Trophoblast cell (in vitro differentiated cells and primary cell): ENCODE results near the gene MDK.

Experiments
- DNase-seq, 2 donors: peaks; one replicate each; pipeline ENCODE4 v3.0.0-alpha.2; 2016
- H2AFZ ChIP-seq: 2 replicates; pipeline ENCODE4 v1.6.1; 2013; ENCODE audit warnings: low read length, moderate library complexity, mild to moderate bottlenecking; ENCODE audit not compliant: insufficient read depth, poor library complexity
- H2AK5ac ChIP-seq: 2 replicates; pipeline ENCODE4 v1.6.1; 2013; ENCODE audit warnings: mild to moderate bottlenecking, low read length
- H2BK120ac ChIP-seq: 2 replicates; pipeline ENCODE4 v1.6.1; 2013; ENCODE audit warnings: low read length, mild to moderate bottlenecking, moderate library complexity; ENCODE audit not compliant: insufficient read depth, poor library complexity
- H2BK12ac ChIP-seq: 2 replicates; pipeline ENCODE4 v1.6.1; 2013; ENCODE audit warnings: mild to moderate bottlenecking, low read length, moderate library complexity
- H2BK5ac ChIP-seq: 2 replicates; pipeline ENCODE4 v1.6.1; 2013; ENCODE audit warnings: low read length, low read depth, moderate library complexity, mild to moderate bottlenecking; ENCODE audit not compliant: poor library complexity
- H3K14ac ChIP-seq: 2 replicates; pipeline ENCODE4 v1.6.1; 2013; ENCODE audit warnings: mild to moderate bottlenecking, low read length
- H3K18ac ChIP-seq: 2 replicates; pipeline ENCODE4 v1.6.1; 2013; ENCODE audit warnings: mild to moderate bottlenecking, low read length
- H3K23ac ChIP-seq: 2 replicates; pipeline ENCODE4 v1.6.1; 2013; ENCODE audit warnings: low read length
- H3K27ac ChIP-seq: 2 replicates; pipeline ENCODE4 v1.5.1; 2013; ENCODE audit warnings: low read depth, mild to moderate bottlenecking, inconsistent platforms, low read length, moderate library complexity
- H3K27me3 ChIP-seq: 2 replicates; pipeline ENCODE4 v1.6.1; 2013; ENCODE audit warnings: inconsistent platforms, mild to moderate bottlenecking, low read length, moderate library complexity; ENCODE audit not compliant: insufficient read depth
- H3K36me3 ChIP-seq, 2 experiments: 1 replicate in 1 of 2; 2 replicates in 1 of 2; pipeline ENCODE4 v1.6.1; 2013; ENCODE audit warnings: low read length in 2 of 2, mild to moderate bottlenecking in 2 of 2, moderate library complexity in 1 of 2; ENCODE audit not compliant: insufficient read depth in 2 of 2, control insufficient read depth in 1 of 2
- H3K4ac ChIP-seq: 2 replicates; pipeline ENCODE4 v1.6.1; 2013; ENCODE audit warnings: low read depth, mild to moderate bottlenecking, low read length, moderate library complexity
- H3K4me1 ChIP-seq, 2 experiments: 1 replicate in 1 of 2; 2 replicates in 1 of 2; pipeline ENCODE4 v1.6.1; 2013; ENCODE audit warnings: low read length in 2 of 2, mild to moderate bottlenecking in 2 of 2, moderate library complexity in 1 of 2; ENCODE audit not compliant: insufficient read depth in 2 of 2, control insufficient read depth in 1 of 2
- H3K4me2 ChIP-seq: 2 replicates; pipeline ENCODE4 v1.6.1; 2013; ENCODE audit warnings: inconsistent platforms, mild to moderate bottlenecking, low read length, moderate library complexity
- H3K4me3 ChIP-seq: 2 replicates; pipeline ENCODE4 v1.5.1; 2013; ENCODE audit warnings: mild to moderate bottlenecking, low read depth, low read length, inconsistent platforms
- H3K79me1 ChIP-seq: one replicate; pipeline ENCODE4 v1.6.1; 2013; ENCODE audit warnings: low read length
- H3K79me2 ChIP-seq: 2 replicates; pipeline ENCODE4 v1.6.1; 2013; ENCODE audit warnings: low read length, mild to moderate bottlenecking; ENCODE audit not compliant: control insufficient read depth, insufficient read depth, poor library complexity
- H3K9ac ChIP-seq: 2 replicates; pipeline ENCODE4 v1.6.1; 2013; ENCODE audit warnings: mild to moderate bottlenecking, low read length
- H3K9me3 ChIP-seq: 2 replicates; pipeline ENCODE4 v1.6.1; 2013; ENCODE audit warnings: low read depth, mild to moderate bottlenecking, control low read depth, inconsistent platforms, low read length; ENCODE audit not compliant: insufficient read depth
- H4K12ac ChIP-seq: 2 replicates; pipeline ENCODE4 v1.6.1; 2013; ENCODE audit warnings: low read depth, mild to moderate bottlenecking, low read length, moderate library complexity
- H4K8ac ChIP-seq: 2 replicates; pipeline ENCODE4 v1.6.1; 2013; ENCODE audit warnings: low read depth, mild to moderate bottlenecking, low read length, moderate library complexity
- H4K91ac ChIP-seq: one replicate; pipeline ENCODE4 v1.6.1; 2013; ENCODE audit warnings: low read depth, mild to moderate bottlenecking, low read length, moderate library complexity
- WGBS: extraction: QIAGEN DNeasy Blood & Tissue Kit; methylation state at CpG from one replicate; pipeline ENCODE4 v1.1.7; 2013; ENCODE audit warnings: missing lambda C conversion rate; ENCODE audit not compliant: insufficient read length, insufficient coverage; ENCODE audit errors: extremely low coverage; 5-methylcytosine and 5-hydroxymethylcytosine counted together

MDK gene

GRCh38 chr11:46376258-46377050 is 5.0 kb upstream of the MDK start:
- H2AFZ ChIP-seq: no peak overlapping the region
- H3K27ac ChIP-seq: no peak overlapping the region
- H3K4me3 ChIP-seq: no peak overlapping the region
- H2AK5ac ChIP-seq: no peak overlapping the region
- no peak overlapping the region for H3K14ac ChIP-seq
- H3K9ac ChIP-seq: no peak overlapping the region
- H3K79me1 ChIP-seq: peaks cover 14% of the 10 kb centered on the region
- H3K9me3 ChIP-seq: peaks cover 3% of the 10 kb centered on the region
- DNase-seq: no peak
- H2BK5ac ChIP-seq: no peak overlapping the region
- H4K91ac ChIP-seq: no peak overlapping the region
- H3K4me1 ChIP-seq: peaks cover 5 to 10% of the 10 kb centered on the region in 2 experiments
- peaks cover 65 to 67% of the 10 kb centered on the region in 2 experiments for H3K36me3 ChIP-seq
- WGBS: no CpG with 5 or more reads among the region's 19 CpGs
- H2BK12ac ChIP-seq: no peak overlapping the region
- H3K23ac ChIP-seq: no peak overlapping the region
- H3K18ac ChIP-seq: no peak overlapping the region
- H3K79me2 ChIP-seq: peaks cover 4% of the 10 kb centered on the region
- no peak overlapping the region for H4K12ac ChIP-seq
- no peaks in the 10 kb centered on the region for H3K27me3 ChIP-seq
- H4K8ac ChIP-seq: no peak overlapping the region
- H3K4me2 ChIP-seq: no peak overlapping the region
- no peak overlapping the region for H2BK120ac ChIP-seq
- H3K4ac ChIP-seq: no peak overlapping the region

DNA sequence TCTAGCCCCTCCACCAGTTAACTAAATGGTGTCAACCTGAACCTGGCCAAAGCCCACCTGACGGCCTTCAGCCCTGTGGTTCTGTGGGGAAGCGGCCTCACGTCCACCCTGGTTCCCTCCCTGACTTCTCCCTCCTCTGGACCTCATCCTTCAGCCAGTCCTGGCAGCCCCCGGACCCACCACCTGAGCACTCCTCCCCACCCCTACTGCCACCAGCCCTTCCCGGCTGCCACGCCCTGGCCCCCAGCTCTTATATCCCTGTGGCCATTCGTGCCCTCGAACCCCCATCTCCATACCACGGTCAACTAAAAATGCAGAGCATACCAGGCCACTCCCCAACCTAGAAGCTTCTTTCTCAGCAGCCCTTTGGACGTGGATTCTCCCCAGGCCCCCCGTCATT is 4.2 kb upstream of the MDK start:
- no peak for DNase-seq
- H3K23ac ChIP-seq: no peak overlapping the region
- H3K4me3 ChIP-seq: no peak overlapping the region
- no peak overlapping the region for H3K4me2 ChIP-seq
- peaks cover 58 to 59% of the 10 kb centered on the region in 2 experiments for H3K36me3 ChIP-seq
- no CpG with 5 or more reads among the region's 11 CpGs for WGBS
- peaks cover 21% of the 10 kb centered on the region for H3K79me1 ChIP-seq
- H2BK120ac ChIP-seq: no peak overlapping the region
- no peak overlapping the region for H3K27ac ChIP-seq
- no peak overlapping the region for H3K18ac ChIP-seq
- H4K12ac ChIP-seq: no peak overlapping the region
- no peak overlapping the region for H3K4ac ChIP-seq
- no peak overlapping the region for H2AFZ ChIP-seq
- H3K27me3 ChIP-seq: no peaks in the 10 kb centered on the region
- no peak overlapping the region for H4K91ac ChIP-seq
- no peak overlapping the region for H2AK5ac ChIP-seq
- H3K9ac ChIP-seq: no peak overlapping the region
- no peak overlapping the region for H2BK5ac ChIP-seq
- no peak overlapping the region for H2BK12ac ChIP-seq
- peaks cover 5 to 10% of the 10 kb centered on the region in 2 experiments for H3K4me1 ChIP-seq
- peaks cover 3% of the 10 kb centered on the region for H3K9me3 ChIP-seq
- no peak overlapping the region for H4K8ac ChIP-seq
- H3K14ac ChIP-seq: no peak overlapping the region
- H3K79me2 ChIP-seq: peaks cover 10% of the 10 kb centered on the region

GRCh38 chr11:46377831-46378230 is 3.6 kb upstream of the MDK start:
- Histone ChIP-seq H3K79me2 (peaks cover 13% of the 10 kb centered on the region), H2AFZ (no peak overlapping the region), H3K9me3 (peaks cover 3% of the 10 kb centered on the region), H2BK12ac (no peak overlapping the region), H3K4ac (no peak overlapping the region), H3K36me3 (peaks cover 54 to 55% of the 10 kb centered on the region in 2 experiments), H4K91ac (no peak overlapping the region), H3K18ac (no peak overlapping the region), H3K79me1 (peaks cover 24% of the 10 kb centered on the region), H3K9ac (no peak overlapping the region), H4K12ac (no peak overlapping the region), H4K8ac (no peak overlapping the region), H3K4me1 (peaks cover 10 to 14% of the 10 kb centered on the region in 2 experiments), H3K27ac (no peak overlapping the region), H3K4me3 (no peak overlapping the region), H2BK120ac (no peak overlapping the region), H3K27me3 (no peaks in the 10 kb centered on the region), H3K14ac (no peak overlapping the region), H3K4me2 (no peak overlapping the region), H3K23ac (no peak overlapping the region), H2BK5ac (no peak overlapping the region), H2AK5ac (no peak overlapping the region)
- WGBS: no CpG with 5 or more reads among the region's 5 CpGs
- no peak for DNase-seq

GRCh38 chr11:46378296-46378695 is 3.2 kb upstream of the MDK start:
- no peak overlapping the region for H3K14ac ChIP-seq
- H3K18ac ChIP-seq: no peak overlapping the region
- no peak overlapping the region for H4K12ac ChIP-seq
- H3K79me1 ChIP-seq: peaks cover 24% of the 10 kb centered on the region
- DNase-seq: no peak
- no peak overlapping the region for H4K91ac ChIP-seq
- H3K4me3 ChIP-seq: no peak overlapping the region
- peaks cover 58% of the 10 kb centered on the region in 2 experiments for H3K36me3 ChIP-seq
- H3K4me1 ChIP-seq: peaks cover 14 to 17% of the 10 kb centered on the region in 2 experiments
- WGBS: no CpG with 5 or more reads among the region's 10 CpGs
- no peak overlapping the region for H3K9ac ChIP-seq
- H3K4ac ChIP-seq: no peak overlapping the region
- no peak overlapping the region for H2BK12ac ChIP-seq
- H3K79me2 ChIP-seq: peaks cover 13% of the 10 kb centered on the region
- no peak overlapping the region for H3K27ac ChIP-seq
- H3K27me3 ChIP-seq: no peaks in the 10 kb centered on the region
- H3K4me2 ChIP-seq: no peak overlapping the region
- H2AK5ac ChIP-seq: no peak overlapping the region
- no peak overlapping the region for H2BK5ac ChIP-seq
- H2AFZ ChIP-seq: no peak overlapping the region
- no peak overlapping the region for H2BK120ac ChIP-seq
- no peak overlapping the region for H3K23ac ChIP-seq
- H4K8ac ChIP-seq: no peak overlapping the region
- peaks cover 3% of the 10 kb centered on the region for H3K9me3 ChIP-seq
